ENCODE data around the gene LATS2. TPM values are rescaled to one million over a fixed set of nuclear protein-coding genes. Genes with fewer than 3 reads are reported as not detected.

LATS2 gene
- total and polyA plus RNA-seq, 3 experiments from 2014 or later = 0.66 to 1.9 (median 1.4) TPM

DNA sequence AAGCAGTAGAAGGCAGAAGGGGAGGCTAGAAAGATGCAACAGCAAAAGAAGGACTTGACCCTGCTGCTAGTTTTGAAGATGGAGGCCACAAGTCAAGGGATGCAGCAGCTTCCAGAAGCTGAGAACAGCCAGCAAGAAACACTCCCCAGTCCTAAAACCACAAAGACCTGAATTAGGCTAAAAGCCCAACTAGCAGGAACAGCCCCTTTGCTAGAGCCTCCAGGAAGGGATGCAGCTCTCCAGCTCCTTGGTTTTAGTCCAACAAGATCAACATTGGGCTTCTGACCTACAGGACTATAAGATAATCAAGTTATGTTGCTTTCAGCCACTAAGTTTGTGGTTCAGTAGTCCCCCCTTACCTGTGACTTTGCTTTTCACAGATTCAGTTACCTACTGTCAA, 10.5 kb upstream of the LATS2 start:
- no peaks in the 10 kb centered on the region for H3K27me3 ChIP-seq (ENCODE audit: insufficient read depth, low read length, poor library complexity, severe bottlenecking)
- no peaks in the 10 kb centered on the region for H3K36me3 ChIP-seq (ENCODE audit: insufficient read depth, low read length)
- POLR2A ChIA-PET = no interaction called here
- CTCF ChIA-PET = interaction anchor here (1.6 kb wide), 1 partner anchor 9 kb away, joined by 3 read pairs; no protein-coding TSS in a partner anchor
- H3K4me1 ChIP-seq (ENCODE audit: insufficient read depth, low read length) = peaks cover 12% of the 10 kb centered on the region
- Mint-ChIP-seq H3K36me3 (no peaks in the 10 kb centered on the region), H3K27me3 (peaks cover 8 to 42% of the 10 kb centered on the region in 2 donors), H3K4me3 (peak overlapping the region in 1 of 7 donors; percentile 12), H3K27ac (peak overlapping the region in 4 of 8 donors; percentile 16 to 91 (median 60)), H3K9me3 (no peaks in the 10 kb centered on the region), H3K4me1 (peaks cover 16 to 35% (median 24%) of the 10 kb centered on the region in 3 donors)
- H3K9me3 ChIP-seq (ENCODE audit: low read length) = no peaks in the 10 kb centered on the region
- H3K27ac ChIP-seq (ENCODE audit: low read depth, low read length) = no peak overlapping the region
- no peak overlapping the region for H3K4me3 ChIP-seq (ENCODE audit: low read length)
- no peak for DNase-seq

DNA sequence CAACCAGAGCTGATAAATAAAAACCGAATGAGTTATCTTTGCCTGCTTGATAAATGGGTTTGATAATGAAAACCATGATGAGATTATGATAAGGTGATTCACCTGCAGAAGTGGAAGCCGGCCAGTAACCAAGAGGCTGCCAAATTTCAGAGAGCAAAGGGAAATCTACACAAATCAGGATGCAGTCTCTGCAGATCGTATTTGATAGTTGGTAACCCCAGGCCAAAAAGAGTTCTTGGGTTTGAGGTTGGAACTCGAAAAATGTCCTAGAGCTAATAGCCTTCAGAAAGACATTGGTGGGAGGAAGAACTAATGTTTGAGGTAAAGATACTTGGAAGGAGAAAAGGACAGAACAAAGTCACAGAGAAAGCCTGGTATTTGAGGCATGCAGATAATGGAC, 9.6 kb upstream of the LATS2 start:
- Histone ChIP-seq H3K36me3 (ENCODE audit: insufficient read depth, low read length) (no peaks in the 10 kb centered on the region), H3K4me3 (ENCODE audit: low read length) (no peak overlapping the region), H3K27ac (ENCODE audit: low read depth, low read length) (no peak overlapping the region), H3K27me3 (ENCODE audit: insufficient read depth, low read length, poor library complexity, severe bottlenecking) (no peaks in the 10 kb centered on the region), H3K4me1 (ENCODE audit: insufficient read depth, low read length) (peaks cover 12% of the 10 kb centered on the region), H3K9me3 (ENCODE audit: low read length) (no peaks in the 10 kb centered on the region)
- H3K36me3 Mint-ChIP-seq = no peaks in the 10 kb centered on the region
- H3K9me3 Mint-ChIP-seq = no peaks in the 10 kb centered on the region
- CTCF ChIA-PET = interaction anchor here (1.6 kb wide), 1 partner anchor 10 kb away, joined by 3 read pairs; no protein-coding TSS in a partner anchor
- DNase-seq = no peak
- peaks cover 8 to 41% of the 10 kb centered on the region in 2 donors for H3K27me3 Mint-ChIP-seq
- peaks cover 16 to 35% (median 24%) of the 10 kb centered on the region in 3 donors for H3K4me1 Mint-ChIP-seq
- POLR2A ChIA-PET = no interaction called here
- peak overlapping the region in 2 of 7 donors; percentile 0 to 1 for H3K4me3 Mint-ChIP-seq
- peak overlapping the region in 6 of 8 donors; percentile 0 to 91 (median 16) for H3K27ac Mint-ChIP-seq

DNA sequence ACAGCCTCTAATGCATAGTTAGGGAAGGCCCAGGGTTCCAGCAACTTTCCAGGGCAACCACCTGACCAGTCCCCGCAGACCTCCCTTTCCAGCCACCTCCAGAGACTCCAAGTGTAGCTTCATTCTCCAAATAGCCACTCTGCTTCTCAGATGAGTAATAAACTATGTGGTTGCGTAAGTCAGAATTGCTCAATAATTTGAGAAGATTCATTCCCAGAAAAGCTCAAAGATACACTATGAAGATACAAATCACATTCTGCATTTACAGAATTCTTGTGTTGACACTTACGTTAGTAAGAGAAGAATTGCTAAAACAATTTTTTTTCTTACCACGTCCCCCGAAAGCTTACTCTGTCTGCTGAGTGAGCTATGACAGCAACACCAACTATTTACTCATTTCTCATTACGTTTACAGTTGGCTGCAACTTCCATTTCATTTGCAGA, 8.2 kb upstream of the LATS2 start:
- Histone ChIP-seq H3K36me3 (ENCODE audit: insufficient read depth, low read length) (no peaks in the 10 kb centered on the region), H3K9me3 (ENCODE audit: low read length) (no peaks in the 10 kb centered on the region), H3K4me3 (ENCODE audit: low read length) (no peak overlapping the region), H3K4me1 (ENCODE audit: insufficient read depth, low read length) (peaks cover 4% of the 10 kb centered on the region), H3K27ac (ENCODE audit: low read depth, low read length) (no peak overlapping the region), H3K27me3 (ENCODE audit: insufficient read depth, low read length, poor library complexity, severe bottlenecking) (no peaks in the 10 kb centered on the region)
- Mint-ChIP-seq H3K27me3 (peaks cover 8 to 37% of the 10 kb centered on the region in 2 donors), H3K9me3 (no peaks in the 10 kb centered on the region), H3K36me3 (no peaks in the 10 kb centered on the region), H3K4me3 (no peak overlapping the region), H3K4me1 (peaks cover 6 to 27% (median 17%) of the 10 kb centered on the region in 3 donors), H3K27ac (peak overlapping the region in 1 of 8 donors; percentile 38)
- ChIA-PET CTCF (interaction anchor here (1.5 kb wide), 1 partner anchor 13 kb away, joined by 3 read pairs; no protein-coding TSS in a partner anchor), POLR2A (no interaction called here)
- no peak for DNase-seq

DNA sequence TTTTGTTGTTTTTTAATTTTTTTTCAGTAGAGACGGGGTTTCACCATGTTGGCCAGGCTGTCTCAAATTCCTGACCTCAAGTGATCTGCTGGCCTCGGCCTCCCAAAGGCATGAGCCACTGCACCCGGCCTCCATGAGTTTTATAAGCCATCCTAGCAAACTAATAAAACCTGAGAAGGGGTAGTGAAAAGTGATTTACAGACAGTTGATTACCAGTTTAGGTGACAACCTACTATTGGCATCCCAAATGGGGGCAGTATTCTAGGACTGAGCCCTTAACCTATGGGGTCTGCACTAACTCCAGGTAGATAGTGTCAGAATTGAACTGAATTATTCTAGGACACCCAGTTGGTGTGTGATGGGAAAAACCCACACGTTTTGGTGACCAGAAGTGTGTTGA, 6.5 kb upstream of the LATS2 start:
- peaks cover 0 to 15% (median 9%) of the 10 kb centered on the region in 3 donors for H3K4me1 Mint-ChIP-seq
- DNase-seq = no peak
- Histone ChIP-seq H3K4me3 (ENCODE audit: low read length) (no peak overlapping the region), H3K27ac (ENCODE audit: low read depth, low read length) (no peak overlapping the region), H3K27me3 (ENCODE audit: insufficient read depth, low read length, poor library complexity, severe bottlenecking) (no peaks in the 10 kb centered on the region), H3K9me3 (ENCODE audit: low read length) (no peaks in the 10 kb centered on the region), H3K4me1 (ENCODE audit: insufficient read depth, low read length) (no peaks in the 10 kb centered on the region), H3K36me3 (ENCODE audit: insufficient read depth, low read length) (no peaks in the 10 kb centered on the region)
- POLR2A ChIA-PET = no interaction called here
- H3K36me3 Mint-ChIP-seq = no peaks in the 10 kb centered on the region
- no peak overlapping the region for H3K4me3 Mint-ChIP-seq
- H3K27me3 Mint-ChIP-seq = peaks cover 13 to 39% of the 10 kb centered on the region in 2 donors
- no peaks in the 10 kb centered on the region for H3K9me3 Mint-ChIP-seq
- CTCF ChIA-PET = no interaction called here
- H3K27ac Mint-ChIP-seq = no peak overlapping the region

DNA sequence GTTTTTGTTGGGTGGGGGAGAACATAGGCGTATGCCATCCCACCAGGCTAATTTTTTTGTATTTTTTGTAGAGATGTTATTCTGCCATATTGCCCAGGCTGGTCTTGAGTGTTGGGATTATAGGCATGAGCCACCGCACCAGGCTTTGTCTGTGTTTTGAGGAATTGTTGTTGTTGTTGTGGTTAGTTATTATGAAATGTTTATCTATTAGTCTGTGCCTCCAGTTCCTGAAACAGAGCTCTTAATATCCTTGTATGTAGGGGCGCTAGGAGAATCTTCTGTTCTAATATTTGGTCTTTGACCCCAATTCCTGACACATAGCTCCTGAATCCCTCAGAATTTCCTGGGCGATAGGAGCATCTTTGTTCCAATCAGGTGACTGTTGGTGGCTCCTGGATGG, 5.6 kb upstream of the LATS2 start:
- Mint-ChIP-seq H3K4me3 (no peak overlapping the region), H3K4me1 (peaks cover 0 to 11% (median 10%) of the 10 kb centered on the region in 3 donors), H3K9me3 (no peaks in the 10 kb centered on the region), H3K36me3 (no peaks in the 10 kb centered on the region), H3K27ac (no peak overlapping the region), H3K27me3 (peaks cover 16 to 41% of the 10 kb centered on the region in 2 donors)
- H3K4me1 ChIP-seq (ENCODE audit: insufficient read depth, low read length) = peaks cover under 1% of the 10 kb centered on the region
- no peaks in the 10 kb centered on the region for H3K27me3 ChIP-seq (ENCODE audit: insufficient read depth, low read length, poor library complexity, severe bottlenecking)
- DNase-seq = no peak
- no peaks in the 10 kb centered on the region for H3K36me3 ChIP-seq (ENCODE audit: insufficient read depth, low read length)
- H3K9me3 ChIP-seq (ENCODE audit: low read length) = no peaks in the 10 kb centered on the region
- no peak overlapping the region for H3K27ac ChIP-seq (ENCODE audit: low read depth, low read length)
- CTCF ChIA-PET = no interaction called here
- H3K4me3 ChIP-seq (ENCODE audit: low read length) = no peak overlapping the region
- POLR2A ChIA-PET = no interaction called here

DNA sequence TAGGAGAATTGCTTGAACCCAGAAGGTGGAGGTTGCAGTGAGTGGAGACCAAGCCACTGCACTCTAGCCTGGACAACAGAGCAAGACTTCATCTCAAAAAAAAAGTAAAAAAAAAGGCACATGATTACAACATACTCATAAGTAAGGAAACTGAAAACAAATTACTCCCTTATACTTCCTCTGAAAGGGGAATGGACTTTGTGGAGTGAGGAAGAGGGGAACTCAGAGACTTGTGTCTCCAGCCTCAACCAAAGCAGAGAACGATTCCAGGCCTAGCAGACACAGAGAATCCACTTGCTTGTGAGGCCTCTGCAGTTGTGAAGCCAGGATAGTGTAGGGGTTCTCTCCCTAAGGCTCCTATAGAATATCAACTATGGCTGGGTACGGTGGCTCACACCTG, 4.3 kb upstream of the LATS2 start:
- H3K27ac ChIP-seq (ENCODE audit: low read depth, low read length) = no peak overlapping the region
- H3K27me3 ChIP-seq (ENCODE audit: insufficient read depth, low read length, poor library complexity, severe bottlenecking) = no peaks in the 10 kb centered on the region
- ChIA-PET POLR2A (no interaction called here), CTCF (no interaction called here)
- H3K36me3 Mint-ChIP-seq = peaks cover 0 to 1% (median 0%) of the 10 kb centered on the region in 3 donors
- H3K4me1 ChIP-seq (ENCODE audit: insufficient read depth, low read length) = peaks cover 6% of the 10 kb centered on the region
- H3K4me1 Mint-ChIP-seq = peaks cover 5 to 6% (median 6%) of the 10 kb centered on the region in 3 donors
- no peak overlapping the region for H3K4me3 ChIP-seq (ENCODE audit: low read length)
- no peak overlapping the region for H3K4me3 Mint-ChIP-seq
- H3K27ac Mint-ChIP-seq = peak overlapping the region in 1 of 8 donors; percentile 21
- DNase-seq = no peak
- H3K27me3 Mint-ChIP-seq = peaks cover 15 to 40% of the 10 kb centered on the region in 2 donors
- no peaks in the 10 kb centered on the region for H3K9me3 ChIP-seq (ENCODE audit: low read length)
- no peaks in the 10 kb centered on the region for H3K36me3 ChIP-seq (ENCODE audit: insufficient read depth, low read length)
- no peaks in the 10 kb centered on the region for H3K9me3 Mint-ChIP-seq

DNA sequence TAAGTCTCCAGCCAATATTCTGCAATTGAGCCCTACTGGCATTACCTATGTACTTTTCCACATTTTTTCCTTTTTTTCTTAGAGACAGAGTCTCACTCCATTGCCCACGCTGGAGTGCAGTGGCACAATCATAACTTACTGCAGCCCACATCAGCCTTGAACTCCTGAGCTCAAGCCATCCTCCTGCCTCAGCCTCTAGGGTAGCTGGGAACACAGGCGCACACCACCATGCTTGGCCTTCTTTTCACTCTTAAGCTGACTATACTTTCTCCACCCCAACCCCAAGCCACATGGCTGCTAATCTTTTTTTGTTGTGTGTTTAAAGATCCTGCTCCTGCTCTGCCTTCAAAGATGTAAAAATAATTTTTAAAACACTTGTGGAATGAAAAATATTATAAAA, 1.6 kb upstream of the LATS2 start:
- H3K36me3 Mint-ChIP-seq = peaks cover 0 to 1% (median 0%) of the 10 kb centered on the region in 3 donors
- H3K27me3 ChIP-seq (ENCODE audit: insufficient read depth, low read length, poor library complexity, severe bottlenecking) = no peaks in the 10 kb centered on the region
- ChIA-PET CTCF (no interaction called here), POLR2A (no interaction called here)
- no peaks in the 10 kb centered on the region for H3K36me3 ChIP-seq (ENCODE audit: insufficient read depth, low read length)
- no peaks in the 10 kb centered on the region for H3K9me3 ChIP-seq (ENCODE audit: low read length)
- H3K9me3 Mint-ChIP-seq = no peaks in the 10 kb centered on the region
- peaks cover 23 to 48% of the 10 kb centered on the region in 2 donors for H3K27me3 Mint-ChIP-seq
- no peak overlapping the region for H3K27ac ChIP-seq (ENCODE audit: low read depth, low read length)
- no peak overlapping the region for H3K4me3 ChIP-seq (ENCODE audit: low read length)
- H3K4me1 Mint-ChIP-seq = peaks cover 9 to 13% (median 10%) of the 10 kb centered on the region in 3 donors
- peak overlapping the region in 5 of 7 donors; percentile 46 to 81 (median 53) for H3K4me3 Mint-ChIP-seq
- H3K4me1 ChIP-seq (ENCODE audit: insufficient read depth, low read length) = peaks cover 6% of the 10 kb centered on the region
- no peak for DNase-seq
- H3K27ac Mint-ChIP-seq = peak overlapping the region in 3 of 8 donors; percentile 7 to 87 (median 33)

GRCh38 chr13:21060338-21061028, 903 bp downstream of the LATS2 start:
- POLR2A ChIA-PET = no interaction called here
- CTCF ChIA-PET = interaction anchor here (1.1 kb wide), 1 partner anchor 1196 kb away, joined by 3 read pairs; no protein-coding TSS in a partner anchor
- H3K4me3 ChIP-seq (ENCODE audit: low read length) = no peak overlapping the region

More at GRCh38 chr13:21060338-21061028, 903 bp downstream of the LATS2 start:
- Mint-ChIP-seq H3K27me3 (peaks cover 21 to 53% of the 10 kb centered on the region in 2 donors), H3K27ac (peak overlapping the region in 1 of 8 donors; percentile 76), H3K4me3 (peak overlapping the region; percentile 51 to 90 (median 77)), H3K9me3 (no peaks in the 10 kb centered on the region), H3K36me3 (peaks cover 0 to 1% (median 0%) of the 10 kb centered on the region in 3 donors), H3K4me1 (peaks cover 9 to 13% (median 10%) of the 10 kb centered on the region in 3 donors)
- Histone ChIP-seq H3K4me1 (ENCODE audit: insufficient read depth, low read length) (peaks cover 6% of the 10 kb centered on the region), H3K27ac (ENCODE audit: low read depth, low read length) (peak overlapping the region; percentile 11), H3K9me3 (ENCODE audit: low read length) (no peaks in the 10 kb centered on the region), H3K36me3 (ENCODE audit: insufficient read depth, low read length) (no peaks in the 10 kb centered on the region), H3K27me3 (ENCODE audit: insufficient read depth, low read length, poor library complexity, severe bottlenecking) (no peaks in the 10 kb centered on the region)
- DNase-seq = no peak
